CD4-positive, alpha-beta memory T cell (primary cell): ENCODE measurements around the gene SHISA6. TPM values are rescaled to one million over a fixed set of nuclear protein-coding genes. Genes with fewer than 3 reads are reported as not detected.
A peak's percentile ranks its signal among the peaks of the same experiment; 100 is the strongest.

Experiments
- CTCF ChIA-PET: fragments of 350-600 bp; sonication (Branson Sonifier 250); formaldehyde crosslinking; loops from one replicate; lab custom pipeline; 2021; ENCODE audit warnings: inconsistent platforms; ENCODE audit not compliant: partially characterized antibody; lab: Charles Lee
- POLR2A ChIA-PET: fragments of 350-600 bp; sonication (Branson Sonifier 250); formaldehyde crosslinking; loops from one replicate; lab custom pipeline; 2021; ENCODE audit not compliant: partially characterized antibody; lab: Charles Lee
- DNase-seq, 5 donors: peaks; one replicate each; pipeline versions ENCODE4 v3.0.0 to v3.0.0-alpha.2; 2020 to 2022; ENCODE audit warnings: mixed read lengths in 1 of 5
- H3K27ac ChIP-seq: one replicate; pipeline ENCODE4 v1.7.0; 2013; ENCODE audit warnings: low read depth, low read length
- H3K27me3 ChIP-seq: 2 replicates; pipeline ENCODE4 v1.7.0; 2013; ENCODE audit warnings: mild to moderate bottlenecking, low read length, moderate library complexity; ENCODE audit not compliant: insufficient read depth
- H3K36me3 ChIP-seq: 2 replicates; pipeline ENCODE4 v1.7.0; 2013; ENCODE audit warnings: mild to moderate bottlenecking, low read length, moderate library complexity; ENCODE audit not compliant: insufficient read depth
- H3K4me1 ChIP-seq: 2 replicates; pipeline ENCODE4 v1.7.0; 2013; ENCODE audit warnings: mild to moderate bottlenecking, low read length, moderate library complexity; ENCODE audit not compliant: insufficient read depth
- H3K4me3 ChIP-seq, 2 donors: one replicate each; pipeline ENCODE4 v1.7.0; 2013; ENCODE audit warnings: low read length in 2 of 2, mild to moderate bottlenecking in 1 of 2
- H3K9me3 ChIP-seq, 2 donors: one replicate each; pipeline ENCODE4 v1.7.0; 2013; ENCODE audit warnings: low read length in 2 of 2, control low read depth in 1 of 2; ENCODE audit not compliant: control insufficient read depth in 1 of 2
- H3K27ac Mint-ChIP-seq, 7 donors: one replicate each; pipeline ENCODE4 v1.8.0; 2020 to 2021; ENCODE audit warnings: mixed read lengths in 7 of 7, mild to moderate bottlenecking in 6 of 7, inconsistent platforms in 3 of 7, moderate library complexity in 3 of 7
- H3K27me3 Mint-ChIP-seq, 2 donors: one replicate each; pipeline ENCODE4 v1.8.0; 2020 to 2021; ENCODE audit warnings: mixed read lengths in 2 of 2
- H3K36me3 Mint-ChIP-seq, 2 donors: one replicate each; pipeline ENCODE4 v1.8.0; 2020 to 2021; ENCODE audit warnings: mixed read lengths in 2 of 2, inconsistent platforms in 1 of 2, mild to moderate bottlenecking in 1 of 2
- H3K4me1 Mint-ChIP-seq, 4 donors: one replicate each; pipeline ENCODE4 v1.8.0; 2020 to 2021; ENCODE audit warnings: mixed read lengths in 4 of 4, mild to moderate bottlenecking in 1 of 4
- H3K4me3 Mint-ChIP-seq, 8 donors: one replicate each; pipeline ENCODE4 v1.8.0; 2020 to 2021; ENCODE audit warnings: mixed read lengths in 8 of 8, mild to moderate bottlenecking in 7 of 8, moderate library complexity in 6 of 8, inconsistent platforms in 3 of 8
- H3K9me3 Mint-ChIP-seq, 8 donors: one replicate each; pipeline ENCODE4 v1.8.0; 2020 to 2021; ENCODE audit warnings: mixed read lengths in 8 of 8, mild to moderate bottlenecking in 5 of 8, inconsistent platforms in 3 of 8, moderate library complexity in 1 of 8
- intact Hi-C: fragments of 100-400 bp; cut with micrococcal nuclease; formaldehyde crosslinking; loops from one replicate; pipeline ENCODE4 v1.15.1; 2023
- polyA plus RNA-seq, 2 donors: library from polyadenylated mRNA; unstranded; fragments of 300-500 nt; fragmentation: Illumina TruSeq; gene quantifications; one replicate each; pipeline ENCODE4 v1.2.3, GENCODE V29; 2021
- total RNA-seq, 2 experiments: library from RNA; stranded (reverse); gene quantifications; one replicate each; pipeline ENCODE4 v1.2.3, GENCODE V29; 2021

Gene SHISA6
- total and polyA plus RNA-seq, 4 experiments from 2014 or later = not detected

- intact Hi-C loops = no loop called here
- H3K4me1 Mint-ChIP-seq = no peaks in the 10 kb centered on the region
- H3K9me3 Mint-ChIP-seq = peaks cover 0 to 11% (median 1%) of the 10 kb centered on the region in 8 donors
- H3K27me3 ChIP-seq = no peaks in the 10 kb centered on the region
- no peaks in the 10 kb centered on the region for H3K36me3 ChIP-seq
- CTCF ChIA-PET = no interaction called here
- H3K27ac Mint-ChIP-seq = no peak overlapping the region
- no peaks in the 10 kb centered on the region for H3K9me3 ChIP-seq
- no peak overlapping the region for H3K27ac ChIP-seq
- H3K27me3 Mint-ChIP-seq = no peaks in the 10 kb centered on the region
- DNase-seq = no peak
- no peak overlapping the region for H3K4me3 ChIP-seq
- no peak overlapping the region for H3K4me3 Mint-ChIP-seq
- H3K4me1 ChIP-seq = no peaks in the 10 kb centered on the region
- POLR2A ChIA-PET = no interaction called here
- no peaks in the 10 kb centered on the region for H3K36me3 Mint-ChIP-seq
These were observed 314.5 kb downstream of the SHISA6 start for GRCh38 chr17:11555530-11555929.

GRCh38 chr17:11557727-11558452, 316.9 kb downstream of the SHISA6 start:
- ChIA-PET CTCF (no interaction called here), POLR2A (no interaction called here)
- Mint-ChIP-seq H3K27ac (no peak overlapping the region), H3K36me3 (no peaks in the 10 kb centered on the region), H3K27me3 (no peaks in the 10 kb centered on the region), H3K9me3 (peaks cover 0 to 10% (median 1%) of the 10 kb centered on the region in 8 donors), H3K4me1 (no peaks in the 10 kb centered on the region), H3K4me3 (no peak overlapping the region)
- H3K9me3 ChIP-seq = no peaks in the 10 kb centered on the region
- H3K4me1 ChIP-seq = no peaks in the 10 kb centered on the region
- no peak overlapping the region for H3K4me3 ChIP-seq
- DNase-seq = no peak
- intact Hi-C loops = no loop called here
- no peaks in the 10 kb centered on the region for H3K27me3 ChIP-seq
- no peaks in the 10 kb centered on the region for H3K36me3 ChIP-seq
- no peak overlapping the region for H3K27ac ChIP-seq

GRCh38 chr17:11558681-11559234, 317.7 kb downstream of the SHISA6 start:
- no peak for DNase-seq
- no peak overlapping the region for H3K27ac ChIP-seq
- CTCF ChIA-PET = no interaction called here
- Mint-ChIP-seq H3K4me1 (no peaks in the 10 kb centered on the region), H3K9me3 (peaks cover 0 to 9% (median 1%) of the 10 kb centered on the region in 8 donors), H3K27ac (no peak overlapping the region), H3K4me3 (no peak overlapping the region), H3K36me3 (no peaks in the 10 kb centered on the region), H3K27me3 (no peaks in the 10 kb centered on the region)
- no peaks in the 10 kb centered on the region for H3K4me1 ChIP-seq
- no peaks in the 10 kb centered on the region for H3K36me3 ChIP-seq
- H3K9me3 ChIP-seq = no peaks in the 10 kb centered on the region
- H3K27me3 ChIP-seq = no peaks in the 10 kb centered on the region
- POLR2A ChIA-PET = no interaction called here
- intact Hi-C loops = no loop called here
- no peak overlapping the region for H3K4me3 ChIP-seq

GRCh38 chr17:11559601-11560000, 318.6 kb downstream of the SHISA6 start:
- Mint-ChIP-seq H3K27ac (no peak overlapping the region), H3K4me1 (no peaks in the 10 kb centered on the region), H3K4me3 (no peak overlapping the region), H3K36me3 (no peaks in the 10 kb centered on the region), H3K27me3 (no peaks in the 10 kb centered on the region), H3K9me3 (peaks cover 0 to 8% (median 1%) of the 10 kb centered on the region in 8 donors)
- H3K9me3 ChIP-seq = no peaks in the 10 kb centered on the region
- POLR2A ChIA-PET = no interaction called here
- H3K4me1 ChIP-seq = no peaks in the 10 kb centered on the region
- intact Hi-C loops = no loop called here
- H3K27me3 ChIP-seq = no peaks in the 10 kb centered on the region
- CTCF ChIA-PET = no interaction called here
- H3K36me3 ChIP-seq = no peaks in the 10 kb centered on the region
- H3K4me3 ChIP-seq = no peak overlapping the region
- H3K27ac ChIP-seq = no peak overlapping the region
- no peak for DNase-seq

- H3K36me3 Mint-ChIP-seq = no peaks in the 10 kb centered on the region
- no peaks in the 10 kb centered on the region for H3K36me3 ChIP-seq
- H3K9me3 Mint-ChIP-seq = peaks cover 0 to 8% (median 0%) of the 10 kb centered on the region in 8 donors
- H3K9me3 ChIP-seq = no peaks in the 10 kb centered on the region
- H3K4me1 ChIP-seq = no peaks in the 10 kb centered on the region
- H3K4me3 Mint-ChIP-seq = peak overlapping the region in 1 of 8 donors; percentile 2
- no peaks in the 10 kb centered on the region for H3K27me3 Mint-ChIP-seq
- intact Hi-C loops = no loop called here
- no peak overlapping the region for H3K27ac Mint-ChIP-seq
- POLR2A ChIA-PET = no interaction called here
- no peak overlapping the region for H3K4me3 ChIP-seq
- no peaks in the 10 kb centered on the region for H3K27me3 ChIP-seq
- H3K4me1 Mint-ChIP-seq = no peaks in the 10 kb centered on the region
- no peak for DNase-seq
- H3K27ac ChIP-seq = no peak overlapping the region
- CTCF ChIA-PET = no interaction called here
These were observed 320.3 kb downstream of the SHISA6 start for GRCh38 chr17:11561281-11561680.

GRCh38 chr17:11561702-11562101, 320.7 kb downstream of the SHISA6 start:
- Mint-ChIP-seq H3K27ac (no peak overlapping the region), H3K9me3 (peaks cover 0 to 8% (median under 1%) of the 10 kb centered on the region in 8 donors), H3K4me1 (no peaks in the 10 kb centered on the region), H3K4me3 (peak overlapping the region in 1 of 8 donors; percentile 2), H3K27me3 (no peaks in the 10 kb centered on the region), H3K36me3 (no peaks in the 10 kb centered on the region)
- H3K36me3 ChIP-seq = no peaks in the 10 kb centered on the region
- no peaks in the 10 kb centered on the region for H3K27me3 ChIP-seq
- no peaks in the 10 kb centered on the region for H3K9me3 ChIP-seq
- intact Hi-C loops = no loop called here
- H3K4me1 ChIP-seq = no peaks in the 10 kb centered on the region
- no peak overlapping the region for H3K4me3 ChIP-seq
- ChIA-PET CTCF (no interaction called here), POLR2A (no interaction called here)
- no peak overlapping the region for H3K27ac ChIP-seq
- no peak for DNase-seq

GRCh38 chr17:11564589-11565380, 323.8 kb downstream of the SHISA6 start:
- Histone ChIP-seq H3K27me3 (no peaks in the 10 kb centered on the region), H3K9me3 (no peaks in the 10 kb centered on the region), H3K36me3 (no peaks in the 10 kb centered on the region), H3K4me3 (no peak overlapping the region), H3K27ac (no peak overlapping the region), H3K4me1 (no peaks in the 10 kb centered on the region)
- H3K4me3 Mint-ChIP-seq = no peak overlapping the region
- H3K36me3 Mint-ChIP-seq = no peaks in the 10 kb centered on the region
- CTCF ChIA-PET = no interaction called here
- intact Hi-C loops = no loop called here
- H3K4me1 Mint-ChIP-seq = no peaks in the 10 kb centered on the region
- peaks cover 0 to 6% (median 4%) of the 10 kb centered on the region in 8 donors for H3K9me3 Mint-ChIP-seq
- DNase-seq = no peak
- H3K27ac Mint-ChIP-seq = no peak overlapping the region
- H3K27me3 Mint-ChIP-seq = no peaks in the 10 kb centered on the region
- POLR2A ChIA-PET = no interaction called here
